22Rv1 (cell line): ENCODE results near the gene ITPKC.

ENCODE experiments used
- ZFX ChIP-seq: fragments of 450-650 bp; IDR thresholded peaks from 2 replicates; pipeline ENCODE4 v1.6.1; 2017; ENCODE audit warnings: antibody characterized with exemption, borderline replicate concordance
- TF ChIP-seq, protein P1 (sequence below): fragments of 450-650 bp; IDR thresholded peaks from 2 replicates; pipeline ENCODE4 v1.5.1; 2017; ENCODE audit warnings: mild to moderate bottlenecking

DNA sequence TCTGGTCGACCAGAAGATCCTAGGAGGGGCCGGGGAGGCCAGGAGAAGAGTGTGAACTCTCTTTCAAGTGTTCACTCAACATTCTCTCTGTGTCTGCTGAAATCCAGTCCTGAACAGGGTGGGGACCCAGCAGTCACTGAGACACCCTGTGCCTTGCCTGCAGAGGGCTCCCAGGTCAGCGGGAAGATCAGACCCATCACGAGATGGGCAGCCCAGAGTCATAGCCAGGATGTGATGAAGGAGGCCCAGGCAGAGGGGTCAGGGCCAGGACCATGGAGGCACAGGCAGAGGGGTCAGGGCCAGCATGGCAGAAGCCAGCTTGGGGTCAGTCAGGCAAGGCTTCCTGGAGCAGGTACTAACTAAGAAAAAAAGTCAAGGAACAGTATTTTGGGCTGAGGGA, 35.9 kb upstream of the ITPKC start:
- TF ChIP-seq, protein P1, sequence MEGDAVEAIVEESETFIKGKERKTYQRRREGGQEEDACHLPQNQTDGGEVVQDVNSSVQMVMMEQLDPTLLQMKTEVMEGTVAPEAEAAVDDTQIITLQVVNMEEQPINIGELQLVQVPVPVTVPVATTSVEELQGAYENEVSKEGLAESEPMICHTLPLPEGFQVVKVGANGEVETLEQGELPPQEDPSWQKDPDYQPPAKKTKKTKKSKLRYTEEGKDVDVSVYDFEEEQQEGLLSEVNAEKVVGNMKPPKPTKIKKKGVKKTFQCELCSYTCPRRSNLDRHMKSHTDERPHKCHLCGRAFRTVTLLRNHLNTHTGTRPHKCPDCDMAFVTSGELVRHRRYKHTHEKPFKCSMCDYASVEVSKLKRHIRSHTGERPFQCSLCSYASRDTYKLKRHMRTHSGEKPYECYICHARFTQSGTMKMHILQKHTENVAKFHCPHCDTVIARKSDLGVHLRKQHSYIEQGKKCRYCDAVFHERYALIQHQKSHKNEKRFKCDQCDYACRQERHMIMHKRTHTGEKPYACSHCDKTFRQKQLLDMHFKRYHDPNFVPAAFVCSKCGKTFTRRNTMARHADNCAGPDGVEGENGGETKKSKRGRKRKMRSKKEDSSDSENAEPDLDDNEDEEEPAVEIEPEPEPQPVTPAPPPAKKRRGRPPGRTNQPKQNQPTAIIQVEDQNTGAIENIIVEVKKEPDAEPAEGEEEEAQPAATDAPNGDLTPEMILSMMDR, result no peak
- TF ChIP-seq ZFX, result no peak
